T-helper 2 cell treated with Interferon-gamma antibody and Interleukin-4, amounts not matched to agents 5 μg/mL and 100 μg/mL, for 36 hours (primary cell): ENCODE data around the gene KDM8.

Experiments used
- DNase-seq: peaks from one replicate; pipeline ENCODE4 v3.0.0; 2021; ENCODE audit warnings: low spot score
- H3K27ac Mint-ChIP-seq: one replicate; pipeline ENCODE4 v1.8.0; 2021; ENCODE audit warnings: mild to moderate bottlenecking, mixed read lengths
- H3K27me3 Mint-ChIP-seq: one replicate; pipeline ENCODE4 v1.8.0; 2021; ENCODE audit warnings: low read depth, mixed read lengths
- H3K36me3 Mint-ChIP-seq: one replicate; pipeline ENCODE4 v1.8.0; 2021; ENCODE audit warnings: low read depth, mixed read lengths
- H3K4me1 Mint-ChIP-seq: one replicate; pipeline ENCODE4 v1.8.0; 2021; ENCODE audit warnings: low read depth, mixed read lengths
- H3K4me3 Mint-ChIP-seq: one replicate; pipeline ENCODE4 v1.8.0; 2022; ENCODE audit warnings: mild to moderate bottlenecking, moderate library complexity, mixed read lengths
- H3K9me3 Mint-ChIP-seq: one replicate; pipeline ENCODE4 v1.8.0; 2021; ENCODE audit warnings: mixed read lengths

The KDM8 gene

GRCh38 chr16:27224271-27224737, 21.0 kb downstream of the KDM8 start:
- H3K27ac Mint-ChIP-seq: peak overlapping the region; percentile 44

GRCh38 chr16:27224741-27225300, 21.5 kb downstream of the KDM8 start:
- Mint-ChIP-seq H3K4me1 (peaks cover 20% of the 10 kb centered on the region), H3K36me3 (peaks cover 39% of the 10 kb centered on the region), H3K4me3 (no peak overlapping the region), H3K9me3 (no peaks in the 10 kb centered on the region), H3K27ac (no peak overlapping the region), H3K27me3 (no peaks in the 10 kb centered on the region)
- DNase-seq: no peak

More at GRCh38 chr16:27224271-27224737, 21.0 kb downstream of the KDM8 start:
- no peak overlapping the region for H3K4me3 Mint-ChIP-seq
- no peaks in the 10 kb centered on the region for H3K27me3 Mint-ChIP-seq
- no peaks in the 10 kb centered on the region for H3K9me3 Mint-ChIP-seq
- peaks cover 35% of the 10 kb centered on the region for H3K36me3 Mint-ChIP-seq
- DNase-seq: no peak
- H3K4me1 Mint-ChIP-seq: peaks cover 16% of the 10 kb centered on the region

- no peaks in the 10 kb centered on the region for H3K9me3 Mint-ChIP-seq
- peaks cover 26% of the 10 kb centered on the region for H3K4me1 Mint-ChIP-seq
- peak overlapping the region; percentile 71 for H3K27ac Mint-ChIP-seq
- H3K27me3 Mint-ChIP-seq: no peaks in the 10 kb centered on the region
- DNase-seq: no peak
- no peak overlapping the region for H3K4me3 Mint-ChIP-seq
- H3K36me3 Mint-ChIP-seq: peaks cover 43% of the 10 kb centered on the region
These were observed 22.4 kb downstream of the KDM8 start for GRCh38 chr16:27225536-27226360.

- no peak for DNase-seq
- no peaks in the 10 kb centered on the region for H3K9me3 Mint-ChIP-seq
- H3K4me1 Mint-ChIP-seq: peaks cover 32% of the 10 kb centered on the region
- H3K36me3 Mint-ChIP-seq: peaks cover 47% of the 10 kb centered on the region
- no peaks in the 10 kb centered on the region for H3K27me3 Mint-ChIP-seq
- no peak overlapping the region for H3K4me3 Mint-ChIP-seq
- H3K27ac Mint-ChIP-seq: peak overlapping the region; percentile 36
These were observed 23.1 kb downstream of the KDM8 start for GRCh38 chr16:27226476-27226875.

- peak overlapping the region; percentile 36 for H3K27ac Mint-ChIP-seq
- H3K9me3 Mint-ChIP-seq: no peaks in the 10 kb centered on the region
- no peak for DNase-seq
- no peak overlapping the region for H3K4me3 Mint-ChIP-seq
- H3K4me1 Mint-ChIP-seq: peaks cover 38% of the 10 kb centered on the region
- no peaks in the 10 kb centered on the region for H3K27me3 Mint-ChIP-seq
- H3K36me3 Mint-ChIP-seq: peaks cover 52% of the 10 kb centered on the region
These were observed 23.8 kb downstream of the KDM8 start for GRCh38 chr16:27226976-27227705.

GRCh38 chr16:27228045-27228444, 24.7 kb downstream of the KDM8 start:
- Mint-ChIP-seq H3K27me3 (no peaks in the 10 kb centered on the region), H3K36me3 (peaks cover 60% of the 10 kb centered on the region), H3K9me3 (no peaks in the 10 kb centered on the region), H3K4me1 (peaks cover 47% of the 10 kb centered on the region), H3K4me3 (peak overlapping the region; percentile 15), H3K27ac (peak overlapping the region; percentile 45)
- DNase-seq: no peak

- H3K4me1 Mint-ChIP-seq: peaks cover 55% of the 10 kb centered on the region
- H3K27me3 Mint-ChIP-seq: no peaks in the 10 kb centered on the region
- peak overlapping the region; percentile 81 for H3K4me3 Mint-ChIP-seq
- H3K36me3 Mint-ChIP-seq: peaks cover 64% of the 10 kb centered on the region
- DNase-seq: no peak
- H3K9me3 Mint-ChIP-seq: no peaks in the 10 kb centered on the region
- H3K27ac Mint-ChIP-seq: peak overlapping the region; percentile 83
These were observed 25.5 kb downstream of the KDM8 start for GRCh38 chr16:27228621-27229501.

GRCh38 chr16:27229891-27230470, 26.7 kb downstream of the KDM8 start:
- Mint-ChIP-seq H3K36me3 (peaks cover 57% of the 10 kb centered on the region), H3K4me1 (peaks cover 63% of the 10 kb centered on the region), H3K27me3 (no peaks in the 10 kb centered on the region), H3K4me3 (peak overlapping the region; percentile 81), H3K27ac (peak overlapping the region; percentile 92), H3K9me3 (no peaks in the 10 kb centered on the region)
- no peak for DNase-seq

- H3K9me3 Mint-ChIP-seq: no peaks in the 10 kb centered on the region
These were observed 27.3 kb downstream of the KDM8 start for GRCh38 chr16:27230562-27231001.

GRCh38 chr16:27231692-27232060, 28.4 kb downstream of the KDM8 start:
- Mint-ChIP-seq H3K27me3 (no peaks in the 10 kb centered on the region), H3K9me3 (no peaks in the 10 kb centered on the region), H3K4me1 (peaks cover 68% of the 10 kb centered on the region), H3K27ac (peak overlapping the region; percentile 92), H3K4me3 (peak overlapping the region; percentile 81), H3K36me3 (peaks cover 53% of the 10 kb centered on the region)
- no peak for DNase-seq

More at GRCh38 chr16:27230562-27231001, 27.3 kb downstream of the KDM8 start:
- Mint-ChIP-seq H3K4me1 (peaks cover 68% of the 10 kb centered on the region), H3K36me3 (peaks cover 59% of the 10 kb centered on the region), H3K4me3 (peak overlapping the region; percentile 81), H3K27ac (peak overlapping the region; percentile 92), H3K27me3 (no peaks in the 10 kb centered on the region)
- peak; percentile 67 for DNase-seq

GRCh38 chr16:27232061-27232900, 29.0 kb downstream of the KDM8 start:
- H3K4me1 Mint-ChIP-seq: peaks cover 68% of the 10 kb centered on the region
- H3K27me3 Mint-ChIP-seq: no peaks in the 10 kb centered on the region
- no peaks in the 10 kb centered on the region for H3K9me3 Mint-ChIP-seq
- H3K36me3 Mint-ChIP-seq: peaks cover 50% of the 10 kb centered on the region
- peak; percentile 46 for DNase-seq
- peak overlapping the region; percentile 92 for H3K27ac Mint-ChIP-seq
- H3K4me3 Mint-ChIP-seq: peak overlapping the region; percentile 81

GRCh38 chr16:27232901-27233625, 29.7 kb downstream of the KDM8 start:
- Mint-ChIP-seq H3K27me3 (no peaks in the 10 kb centered on the region), H3K36me3 (peaks cover 48% of the 10 kb centered on the region), H3K4me1 (peaks cover 76% of the 10 kb centered on the region), H3K27ac (peak overlapping the region; percentile 92), H3K4me3 (peak overlapping the region; percentile 81), H3K9me3 (no peaks in the 10 kb centered on the region)
- DNase-seq: no peak
